ENCODE results near the gene TYMS. TPM values are rescaled to one million over a fixed set of nuclear protein-coding genes. Genes with fewer than 3 reads are reported as not detected.
A peak's percentile ranks its signal among the peaks of the same experiment; 100 is the strongest.

The TYMS gene
- 272 and 273 TPM in 2 replicates for total RNA-seq

- Mint-ChIP-seq H3K9me3 (peaks cover 8% of the 10 kb centered on the region), H3K36me3 (ENCODE audit: low read depth) (peaks cover 46% of the 10 kb centered on the region), H3K4me1 (ENCODE audit: low read depth) (peaks cover 38% of the 10 kb centered on the region), H3K27me3 (ENCODE audit: low read depth) (no peaks in the 10 kb centered on the region), H3K27ac (peak within 1 kb of the TSS; percentile 94), H3K4me3 (ENCODE audit: low read depth) (peak within 1 kb of the TSS; percentile 94)
- intact Hi-C loops (cut with micrococcal nuclease) = no loop called here
- DNase-seq (ENCODE audit: low spot score) = peak; percentile 57
These were observed at the start of gene TYMS for GRCh38 chr18:657311-658000. TYMS (plus strand) TSS chr18:657653; CDS start chr18:657743, 90 bp downstream.

DNA sequence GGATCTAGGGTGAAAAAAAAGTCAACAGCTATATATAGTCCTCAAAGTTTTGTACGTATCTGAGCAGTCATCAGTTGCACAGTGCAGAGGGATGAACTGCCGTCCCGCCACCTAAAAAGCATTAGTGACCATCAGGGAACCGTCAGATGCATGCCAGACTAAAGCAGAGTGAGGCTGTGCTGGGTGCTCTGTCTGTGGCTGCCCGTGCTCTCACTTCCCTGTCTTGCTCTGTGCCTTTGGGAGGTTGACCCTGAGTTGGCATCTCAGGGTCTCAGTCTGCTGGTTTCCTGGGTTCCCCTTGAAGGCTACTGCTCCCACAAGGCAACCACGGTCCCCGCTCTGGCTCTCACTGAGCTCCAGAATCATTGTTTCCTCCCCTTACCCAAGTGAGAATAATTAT is 49.5 kb upstream of the TYMS start:
- Mint-ChIP-seq H3K4me1 (ENCODE audit: low read depth) (no peaks in the 10 kb centered on the region), H3K4me3 (ENCODE audit: low read depth) (no peak overlapping the region), H3K36me3 (ENCODE audit: low read depth) (no peaks in the 10 kb centered on the region), H3K27me3 (ENCODE audit: low read depth) (peaks cover 16% of the 10 kb centered on the region), H3K9me3 (no peaks in the 10 kb centered on the region), H3K27ac (no peak overlapping the region)
- intact Hi-C loops (cut with micrococcal nuclease) = no loop called here
- DNase-seq (ENCODE audit: low spot score) = no peak

DNA sequence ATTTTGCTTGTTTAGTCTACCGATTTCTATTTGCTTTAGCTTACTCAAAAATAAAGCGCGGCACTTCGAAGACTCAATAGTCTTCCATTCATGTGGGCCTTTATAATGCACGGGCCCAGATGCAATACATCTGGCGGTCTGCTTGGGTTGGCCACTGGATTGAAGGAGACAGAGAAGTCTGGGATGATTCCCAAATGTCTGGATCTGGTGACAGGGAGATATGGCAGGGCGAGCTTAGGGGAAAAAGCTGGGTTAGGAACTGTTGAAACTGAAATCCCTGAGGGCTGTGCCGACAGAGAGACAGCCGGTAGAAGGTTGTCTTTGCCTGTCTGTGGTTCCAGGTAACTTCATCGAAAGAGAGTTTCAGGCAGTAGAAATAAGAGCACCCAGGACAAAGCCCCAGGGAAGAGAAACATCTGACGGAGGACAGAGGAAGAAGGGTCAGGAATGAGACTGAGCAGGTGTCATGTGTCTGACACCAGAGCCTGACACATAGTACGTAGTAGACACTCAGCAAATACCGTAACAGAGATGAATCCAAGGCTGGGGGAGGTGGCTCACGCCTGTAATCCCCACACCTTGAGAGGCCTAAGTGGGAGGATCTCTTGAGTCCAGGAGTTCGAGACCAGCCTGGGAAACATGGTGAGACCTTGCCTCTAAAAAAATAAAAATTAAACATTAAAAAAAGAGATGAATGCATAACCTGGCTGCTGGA is 47.1 kb upstream of the TYMS start:
- Mint-ChIP-seq H3K27me3 (ENCODE audit: low read depth) (peaks cover 10% of the 10 kb centered on the region), H3K36me3 (ENCODE audit: low read depth) (no peaks in the 10 kb centered on the region)
- DNase-seq (ENCODE audit: low spot score) = no peak

DNA sequence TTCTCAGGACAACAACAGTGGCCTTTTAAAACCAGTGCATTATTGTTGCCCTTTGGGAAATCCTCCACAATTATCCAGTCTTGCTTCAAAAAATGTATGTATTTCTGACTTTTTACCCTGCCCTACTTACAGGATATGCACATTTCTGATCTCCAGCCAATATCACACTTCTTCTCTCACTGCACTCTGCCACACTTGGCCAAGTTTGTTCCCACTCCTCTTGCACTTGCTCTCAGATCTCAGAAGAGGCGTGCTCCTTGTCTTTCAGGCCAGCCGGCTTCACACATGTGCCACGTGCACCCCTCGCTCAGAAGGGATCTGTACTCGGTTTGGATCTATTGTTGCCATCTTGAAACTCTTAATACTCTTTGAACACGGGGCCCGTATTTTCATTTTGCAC is 45.3 kb upstream of the TYMS start:
- H3K27me3 Mint-ChIP-seq (ENCODE audit: low read depth) = peaks cover 12% of the 10 kb centered on the region
- no peak for DNase-seq (ENCODE audit: low spot score)
- intact Hi-C loops (cut with micrococcal nuclease) = loop anchor here (10.0 kb wide), 1 partner anchor 347 kb away; the partner anchor contains the start of gene THOC1
- H3K36me3 Mint-ChIP-seq (ENCODE audit: low read depth) = no peaks in the 10 kb centered on the region
- no peaks in the 10 kb centered on the region for H3K9me3 Mint-ChIP-seq
- no peak overlapping the region for H3K4me3 Mint-ChIP-seq (ENCODE audit: low read depth)
- H3K4me1 Mint-ChIP-seq (ENCODE audit: low read depth) = no peaks in the 10 kb centered on the region
- H3K27ac Mint-ChIP-seq = no peak overlapping the region

More for the DNA sequence above, 47.1 kb upstream of the TYMS start:
- H3K4me3 Mint-ChIP-seq (ENCODE audit: low read depth) = no peak overlapping the region
- intact Hi-C loops (cut with micrococcal nuclease) = loop anchor here (10.0 kb wide), 1 partner anchor 346 kb away; the partner anchor contains the start of gene THOC1
- no peak overlapping the region for H3K27ac Mint-ChIP-seq
- H3K9me3 Mint-ChIP-seq = no peaks in the 10 kb centered on the region
- H3K4me1 Mint-ChIP-seq (ENCODE audit: low read depth) = no peaks in the 10 kb centered on the region

DNA sequence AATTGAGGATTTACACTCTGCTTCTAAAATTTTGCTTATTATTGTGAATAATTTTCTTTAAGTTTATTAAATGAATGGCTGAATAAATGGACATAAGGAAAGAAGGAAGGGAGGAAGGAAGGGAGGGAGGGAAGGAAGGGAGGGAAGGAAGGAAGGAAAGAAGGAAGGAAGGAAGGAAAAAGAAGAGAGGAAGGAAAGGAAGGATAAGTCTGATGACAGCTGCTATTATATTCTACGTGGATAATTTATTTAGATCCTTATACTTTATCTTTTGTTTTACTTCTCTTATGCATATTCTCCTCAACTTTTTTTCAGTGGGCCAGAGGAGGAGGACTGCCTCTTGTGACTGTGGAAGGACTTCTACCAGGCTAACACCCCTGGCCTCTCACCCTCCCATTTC is 43.3 kb upstream of the TYMS start:
- H3K36me3 Mint-ChIP-seq (ENCODE audit: low read depth) = no peaks in the 10 kb centered on the region
- intact Hi-C loops (cut with micrococcal nuclease) = loop anchor here (10.0 kb wide), 1 partner anchor 349 kb away; the partner anchor contains the start of gene THOC1
- no peak overlapping the region for H3K27ac Mint-ChIP-seq
- DNase-seq (ENCODE audit: low spot score) = no peak
- H3K27me3 Mint-ChIP-seq (ENCODE audit: low read depth) = peaks cover 19% of the 10 kb centered on the region
- H3K4me1 Mint-ChIP-seq (ENCODE audit: low read depth) = no peaks in the 10 kb centered on the region
- H3K4me3 Mint-ChIP-seq (ENCODE audit: low read depth) = no peak overlapping the region
- no peaks in the 10 kb centered on the region for H3K9me3 Mint-ChIP-seq

DNA sequence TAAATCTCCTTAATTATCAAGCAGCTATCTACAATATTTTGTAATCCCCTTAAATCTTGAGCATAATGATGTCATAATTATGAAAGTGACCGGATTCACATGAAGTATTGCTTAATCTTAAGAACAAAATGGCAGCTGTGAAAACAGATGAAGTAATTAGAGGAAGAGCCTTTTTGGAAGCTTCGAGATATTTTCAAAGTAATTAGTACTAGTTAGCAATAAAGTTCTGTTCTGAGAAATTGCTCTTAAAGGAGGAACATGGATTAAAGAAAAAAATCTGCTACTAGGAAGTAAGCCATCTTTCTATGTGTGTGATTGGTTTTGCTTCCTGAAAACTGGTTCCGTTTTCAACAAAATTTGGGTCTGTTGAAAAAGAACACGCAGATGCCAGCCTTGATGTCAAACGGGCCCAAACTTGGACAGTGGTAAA is 42.3 kb upstream of the TYMS start:
- Mint-ChIP-seq H3K27ac (no peak overlapping the region), H3K36me3 (ENCODE audit: low read depth) (no peaks in the 10 kb centered on the region), H3K4me3 (ENCODE audit: low read depth) (no peak overlapping the region), H3K9me3 (no peaks in the 10 kb centered on the region), H3K27me3 (ENCODE audit: low read depth) (peaks cover 21% of the 10 kb centered on the region), H3K4me1 (ENCODE audit: low read depth) (no peaks in the 10 kb centered on the region)
- no peak for DNase-seq (ENCODE audit: low spot score)
- intact Hi-C loops (cut with micrococcal nuclease) = loop anchor here (10.0 kb wide), 1 partner anchor 350 kb away; the partner anchor contains the start of gene THOC1

- intact Hi-C loops (cut with micrococcal nuclease) = loop anchor here (10.0 kb wide), 1 partner anchor 351 kb away; the partner anchor contains the start of gene THOC1
- no peaks in the 10 kb centered on the region for H3K9me3 Mint-ChIP-seq
- no peaks in the 10 kb centered on the region for H3K4me1 Mint-ChIP-seq (ENCODE audit: low read depth)
- no peak overlapping the region for H3K4me3 Mint-ChIP-seq (ENCODE audit: low read depth)
- no peak overlapping the region for H3K27ac Mint-ChIP-seq
- no peaks in the 10 kb centered on the region for H3K36me3 Mint-ChIP-seq (ENCODE audit: low read depth)
- DNase-seq (ENCODE audit: low spot score) = no peak
- peaks cover 21% of the 10 kb centered on the region for H3K27me3 Mint-ChIP-seq (ENCODE audit: low read depth)
These were observed 41.7 kb upstream of the TYMS start for GRCh38 chr18:615773-616172.

- intact Hi-C loops (cut with micrococcal nuclease) = loop anchor here (10.0 kb wide), 1 partner anchor 352 kb away; the partner anchor contains the start of gene THOC1
- H3K27me3 Mint-ChIP-seq (ENCODE audit: low read depth) = peaks cover 24% of the 10 kb centered on the region
- H3K4me3 Mint-ChIP-seq (ENCODE audit: low read depth) = no peak overlapping the region
- no peak overlapping the region for H3K27ac Mint-ChIP-seq
- H3K4me1 Mint-ChIP-seq (ENCODE audit: low read depth) = no peaks in the 10 kb centered on the region
- no peaks in the 10 kb centered on the region for H3K36me3 Mint-ChIP-seq (ENCODE audit: low read depth)
- H3K9me3 Mint-ChIP-seq = no peaks in the 10 kb centered on the region
- DNase-seq (ENCODE audit: low spot score) = no peak
These were observed 41.0 kb upstream of the TYMS start for GRCh38 chr18:616380-616995.

DNA sequence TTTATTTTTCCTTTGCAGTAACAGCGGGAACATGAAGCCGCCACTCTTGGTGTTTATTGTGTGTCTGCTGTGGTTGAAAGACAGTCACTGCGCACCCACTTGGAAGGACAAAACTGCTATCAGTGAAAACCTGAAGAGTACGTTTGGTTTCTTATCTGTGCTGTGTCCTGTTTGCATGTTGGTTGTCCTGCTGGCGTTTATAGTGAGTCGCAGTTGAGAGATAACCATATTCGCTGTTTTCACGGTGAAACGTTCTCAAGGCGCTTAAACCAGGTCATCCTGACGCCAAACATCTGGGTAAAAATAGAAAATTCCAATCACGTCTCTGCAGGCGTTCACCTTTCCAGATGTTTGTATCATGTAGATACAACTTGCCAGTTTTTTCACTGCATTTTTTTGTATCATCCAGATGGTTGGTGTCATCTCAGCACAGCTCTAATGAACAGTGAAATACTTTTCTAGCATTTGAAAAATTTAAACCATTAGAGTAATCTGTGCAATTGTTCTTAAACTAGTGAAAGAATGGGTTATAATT is 39.4 kb upstream of the TYMS start:
- H3K4me3 Mint-ChIP-seq (ENCODE audit: low read depth) = no peak overlapping the region
- no peaks in the 10 kb centered on the region for H3K4me1 Mint-ChIP-seq (ENCODE audit: low read depth)
- peaks cover 22% of the 10 kb centered on the region for H3K27me3 Mint-ChIP-seq (ENCODE audit: low read depth)
- no peaks in the 10 kb centered on the region for H3K36me3 Mint-ChIP-seq (ENCODE audit: low read depth)
- no peak overlapping the region for H3K27ac Mint-ChIP-seq
- no peak for DNase-seq (ENCODE audit: low spot score)
- intact Hi-C loops (cut with micrococcal nuclease) = loop anchor here (10.0 kb wide), 1 partner anchor 353 kb away; the partner anchor contains the start of gene THOC1
- no peaks in the 10 kb centered on the region for H3K9me3 Mint-ChIP-seq

DNA sequence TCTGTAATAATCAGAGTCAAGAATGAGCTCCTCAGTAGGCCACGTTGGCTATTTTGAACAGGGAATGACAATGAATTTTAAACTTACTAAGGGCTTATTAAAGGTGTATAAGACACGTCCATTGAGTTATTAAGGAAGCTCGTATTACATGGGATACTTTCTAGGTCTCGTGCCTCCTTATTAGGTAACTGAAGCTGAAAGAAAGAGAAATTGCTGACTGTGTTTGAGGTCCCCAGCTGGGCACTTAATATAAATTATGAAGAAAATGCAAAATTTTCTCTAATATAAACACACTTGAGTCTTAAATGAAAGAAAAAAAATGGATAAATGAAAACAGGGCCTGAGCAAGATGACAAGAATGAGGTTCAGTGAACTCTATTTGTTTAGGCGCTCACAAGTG is 38.8 kb upstream of the TYMS start:
- Mint-ChIP-seq H3K27me3 (ENCODE audit: low read depth) (peaks cover 23% of the 10 kb centered on the region), H3K4me3 (ENCODE audit: low read depth) (no peak overlapping the region), H3K36me3 (ENCODE audit: low read depth) (no peaks in the 10 kb centered on the region), H3K4me1 (ENCODE audit: low read depth) (no peaks in the 10 kb centered on the region), H3K9me3 (no peaks in the 10 kb centered on the region), H3K27ac (no peak overlapping the region)
- intact Hi-C loops (cut with micrococcal nuclease) = loop anchor here (10.0 kb wide), 1 partner anchor 354 kb away; the partner anchor contains the start of gene THOC1
- DNase-seq (ENCODE audit: low spot score) = no peak

GRCh38 chr18:621291-622043 is 36.0 kb upstream of the TYMS start:
- DNase-seq (ENCODE audit: low spot score) = no peak
- H3K36me3 Mint-ChIP-seq (ENCODE audit: low read depth) = no peaks in the 10 kb centered on the region
- H3K27me3 Mint-ChIP-seq (ENCODE audit: low read depth) = peaks cover 36% of the 10 kb centered on the region
- H3K4me1 Mint-ChIP-seq (ENCODE audit: low read depth) = peaks cover 2% of the 10 kb centered on the region
- H3K27ac Mint-ChIP-seq = no peak overlapping the region
- H3K4me3 Mint-ChIP-seq (ENCODE audit: low read depth) = no peak overlapping the region
- H3K9me3 Mint-ChIP-seq = no peaks in the 10 kb centered on the region
- intact Hi-C loops (cut with micrococcal nuclease) = loop anchor here (5.0 kb wide), 1 partner anchor 91 kb away; the partner anchor contains the start of gene ENOSF1

DNA sequence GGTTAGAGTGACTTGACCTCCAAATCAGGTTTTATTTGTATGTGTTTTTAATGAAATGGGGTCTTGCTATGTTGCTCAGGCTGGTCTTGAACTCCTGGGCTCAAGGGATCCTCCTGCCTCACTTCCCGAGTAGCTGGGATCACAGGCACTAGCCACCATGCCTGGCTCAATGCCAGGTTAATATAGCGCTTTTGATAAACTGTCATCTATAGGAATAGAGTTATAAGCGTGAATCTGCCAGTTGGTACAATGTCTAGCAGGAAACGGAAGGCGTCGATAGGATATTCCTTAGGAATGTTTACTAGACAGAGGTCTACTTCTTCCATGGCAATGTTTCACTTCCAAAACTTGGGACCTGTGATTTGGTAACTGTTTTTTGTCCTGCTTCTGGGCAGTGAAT is 35.2 kb upstream of the TYMS start:
- no peaks in the 10 kb centered on the region for H3K36me3 Mint-ChIP-seq (ENCODE audit: low read depth)
- intact Hi-C loops (cut with micrococcal nuclease) = loop anchor here (5.0 kb wide), 1 partner anchor 90 kb away; the partner anchor contains the start of gene ENOSF1
- H3K4me3 Mint-ChIP-seq (ENCODE audit: low read depth) = no peak overlapping the region
- no peak for DNase-seq (ENCODE audit: low spot score)
- peaks cover 2% of the 10 kb centered on the region for H3K4me1 Mint-ChIP-seq (ENCODE audit: low read depth)
- peaks cover 39% of the 10 kb centered on the region for H3K27me3 Mint-ChIP-seq (ENCODE audit: low read depth)
- no peaks in the 10 kb centered on the region for H3K9me3 Mint-ChIP-seq
- H3K27ac Mint-ChIP-seq = no peak overlapping the region

Data from activated T-helper 2 cell treated with anti-CD3 and anti-CD28 coated beads, Interferon-gamma antibody, Interleukin-2, Interleukin-4, amounts not matched to agents 10 μg/mL and 5 μg/mL and 100 μg/mL, durations not matched to agents 14 hours and 24 hours and 36 hours (primary cell).